GM19467 (cell line): ENCODE results near the gene PAX7.
"Not testable (repeated sequence)": the region's sequence is repeated elsewhere in the genome, so short reads cannot be mapped to it uniquely, and the experiment has no call there.

Experiments
- ATAC-seq: cut with Tn5 transposase; IDR thresholded peaks from one replicate; pipeline ENCODE4 v1.9.1; 2021; ENCODE audit warnings: mild to moderate bottlenecking, moderate library complexity; ENCODE audit not compliant: unreplicated experiment

The PAX7 gene

DNA sequence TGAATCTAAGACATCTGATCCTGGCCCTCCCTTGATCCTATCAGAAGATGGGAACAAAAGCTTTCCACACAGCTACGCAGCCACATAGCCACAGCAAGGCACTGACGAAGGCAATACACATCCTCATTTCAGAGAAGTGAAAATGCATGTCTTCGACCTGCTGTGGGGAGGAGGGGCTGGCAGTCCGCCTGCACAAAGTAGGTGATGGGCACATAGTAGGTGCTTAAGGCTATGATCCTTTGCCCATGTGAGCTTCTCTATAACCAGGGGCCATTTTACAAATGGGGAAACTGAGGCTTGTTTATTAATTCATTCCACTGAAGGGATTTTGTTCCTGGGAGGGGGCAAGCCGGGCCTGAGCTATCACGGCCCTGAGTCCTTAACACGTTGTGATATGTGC, 94.2 kb downstream of the PAX7 start:
- ATAC-seq, result no peak

DNA sequence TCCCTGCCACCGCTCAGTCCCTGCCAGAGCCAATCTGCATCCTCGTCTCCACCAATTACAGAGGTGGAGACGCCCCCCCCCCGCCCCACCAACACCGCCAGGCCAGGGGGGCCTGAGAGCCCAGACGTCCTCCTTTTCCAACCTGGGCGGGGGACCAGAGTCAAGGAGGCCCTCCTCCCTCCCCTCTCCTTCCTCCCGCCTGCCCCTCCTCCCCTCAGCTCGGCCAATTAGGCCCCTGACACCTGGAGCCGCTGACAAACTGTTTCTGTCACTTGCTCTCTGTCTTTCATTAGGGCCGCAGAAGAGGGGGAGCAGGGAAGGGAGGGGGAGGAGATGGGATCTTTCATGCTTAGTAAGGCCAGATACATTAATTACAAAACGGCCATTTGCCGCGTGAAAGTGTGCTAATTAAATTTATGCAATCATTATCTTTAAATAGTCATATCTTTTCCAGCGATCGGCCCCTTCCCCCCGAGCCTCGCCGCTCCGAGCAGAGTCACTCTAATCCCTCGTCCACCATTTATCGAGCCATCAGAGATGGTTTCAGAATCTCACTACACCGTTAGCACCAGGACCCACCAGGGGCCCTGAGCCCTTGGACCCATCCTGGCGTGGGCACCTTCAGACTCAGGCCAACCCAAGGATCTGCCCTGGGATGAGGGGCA, 94.7 kb downstream of the PAX7 start:
- no peak for ATAC-seq

DNA sequence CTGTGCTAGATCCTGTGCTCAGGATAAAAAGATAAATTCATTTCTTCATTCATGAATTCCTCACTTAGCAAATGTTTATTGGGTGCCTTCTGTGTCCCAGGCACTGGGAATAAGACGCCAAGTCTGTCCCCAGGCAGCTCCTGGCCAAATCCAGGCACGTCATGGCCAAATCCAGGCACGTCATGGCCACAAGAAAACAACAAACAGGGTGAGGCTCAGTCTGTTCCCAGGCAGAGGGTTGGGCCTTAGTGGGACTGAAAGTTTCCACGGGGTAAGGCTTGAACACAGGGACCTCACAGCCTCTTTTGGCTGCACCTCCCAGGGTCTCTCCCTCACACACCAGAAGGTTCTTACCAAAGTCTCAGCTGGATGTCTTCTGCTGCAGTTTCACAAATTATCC, 95.7 kb downstream of the PAX7 start:
- no peak for ATAC-seq

DNA sequence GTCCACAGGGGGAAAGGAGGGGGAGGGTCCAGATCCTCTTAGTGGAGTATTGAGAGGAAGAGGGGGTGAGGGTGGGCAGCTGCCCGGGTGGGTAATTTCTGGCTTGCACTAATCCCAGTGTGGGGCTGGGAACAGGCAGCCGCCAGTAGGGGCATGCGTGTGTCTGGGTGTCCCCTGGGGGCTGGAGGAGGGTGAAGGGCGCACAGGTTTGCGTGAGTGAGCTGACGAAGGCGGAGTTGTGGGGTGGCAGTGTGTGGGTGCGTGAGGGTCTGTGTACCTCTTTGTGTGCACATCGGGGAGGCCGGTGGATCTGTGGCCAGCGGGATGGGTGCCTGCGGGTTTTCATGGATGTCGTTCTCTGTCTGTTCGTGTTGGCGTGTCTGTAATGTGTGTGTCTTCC, 97.3 kb downstream of the PAX7 start:
- ATAC-seq, result no peak

DNA sequence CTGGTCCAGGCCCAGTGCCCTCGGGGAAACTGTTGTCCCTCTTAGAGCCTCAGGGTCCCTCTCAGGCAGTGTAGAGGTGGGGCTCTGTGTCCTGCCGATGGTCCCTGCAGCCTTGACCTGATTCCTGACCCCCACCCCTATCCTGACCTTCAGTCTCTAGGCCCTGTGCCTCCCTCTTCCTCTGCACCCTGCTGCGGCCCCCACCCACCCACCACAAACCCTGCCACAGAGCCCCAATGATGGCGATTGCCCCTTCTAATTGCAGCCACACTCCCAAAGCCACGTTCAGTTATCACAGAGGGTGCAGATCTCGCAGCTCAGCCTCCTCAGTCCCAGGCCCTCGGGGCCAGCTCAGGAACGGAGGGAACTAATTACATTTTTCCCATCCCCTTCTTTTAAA, 99.7 kb downstream of the PAX7 start:
- ATAC-seq, result no peak

DNA sequence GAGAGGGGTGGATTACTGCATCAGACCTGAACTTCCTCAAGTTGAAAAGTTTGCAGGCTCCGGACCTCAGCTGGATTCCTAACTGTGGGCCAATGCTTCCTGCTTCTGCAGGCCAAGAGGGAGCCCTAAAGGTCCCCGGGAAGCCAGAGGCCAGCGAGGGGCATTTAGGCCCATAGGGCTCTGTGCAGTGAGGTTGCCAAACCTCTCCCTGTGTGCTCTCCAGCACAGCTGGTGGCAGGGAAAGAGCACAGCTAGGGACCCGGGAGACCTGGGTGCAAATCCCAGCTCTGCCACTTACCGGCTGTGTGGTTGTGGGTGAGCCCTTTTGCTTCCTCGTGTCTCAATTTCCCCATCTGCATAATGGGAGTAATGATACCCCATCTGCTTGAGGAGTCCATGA, 100.5 kb downstream of the PAX7 start:
- no peak for ATAC-seq

DNA sequence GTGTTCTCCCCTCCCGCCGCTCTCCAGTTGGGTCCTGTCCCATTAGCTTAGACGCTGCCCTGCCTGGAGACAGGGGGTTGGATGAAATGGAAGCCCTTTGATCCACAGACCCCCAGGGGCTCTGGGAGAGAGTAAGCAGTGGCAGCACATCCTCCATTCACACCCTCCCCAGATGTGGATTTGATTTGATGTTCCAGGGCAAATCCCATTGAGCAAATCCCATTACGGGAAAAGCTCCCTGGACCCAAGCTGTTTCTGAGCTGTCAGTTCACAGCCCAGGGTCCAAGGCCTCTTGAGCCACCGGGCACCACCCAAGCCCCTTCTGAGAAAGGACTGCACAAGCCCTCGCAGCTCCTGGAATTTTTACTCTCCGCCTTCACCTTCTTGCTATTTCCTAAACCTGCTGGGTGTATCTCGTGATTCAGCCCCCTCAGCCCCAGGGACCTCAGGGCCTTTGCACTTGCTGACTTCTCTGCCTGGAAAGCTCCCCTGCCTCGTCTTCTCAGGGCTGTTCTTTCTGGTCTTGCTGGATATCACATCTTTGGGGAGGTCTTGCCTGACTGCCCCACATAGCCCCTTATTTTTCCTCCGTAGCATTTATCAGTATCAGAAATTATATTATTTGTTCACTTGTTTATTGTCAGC, 101.1 kb downstream of the PAX7 start:
- no peak for ATAC-seq

DNA sequence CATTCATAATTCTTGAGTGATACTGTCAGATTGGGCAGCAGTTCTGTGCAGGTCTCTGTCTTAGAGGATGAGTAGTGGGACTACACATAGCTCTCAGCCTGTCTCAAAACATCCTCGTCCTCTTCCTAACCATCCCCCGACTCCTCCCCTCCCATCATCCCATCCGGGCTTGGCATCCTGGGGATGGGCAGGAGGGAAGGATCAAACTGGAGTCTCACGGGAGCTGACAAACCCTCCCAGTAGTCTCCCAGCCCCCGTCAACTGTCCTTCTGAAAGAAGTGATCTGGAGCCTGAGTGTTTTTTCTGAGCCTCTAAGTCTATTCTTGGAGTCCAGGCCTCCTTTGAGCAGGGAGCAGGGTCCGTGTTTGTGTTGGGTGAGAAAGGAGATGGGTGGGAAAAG, 102.0 kb downstream of the PAX7 start:
- no peak for ATAC-seq

DNA sequence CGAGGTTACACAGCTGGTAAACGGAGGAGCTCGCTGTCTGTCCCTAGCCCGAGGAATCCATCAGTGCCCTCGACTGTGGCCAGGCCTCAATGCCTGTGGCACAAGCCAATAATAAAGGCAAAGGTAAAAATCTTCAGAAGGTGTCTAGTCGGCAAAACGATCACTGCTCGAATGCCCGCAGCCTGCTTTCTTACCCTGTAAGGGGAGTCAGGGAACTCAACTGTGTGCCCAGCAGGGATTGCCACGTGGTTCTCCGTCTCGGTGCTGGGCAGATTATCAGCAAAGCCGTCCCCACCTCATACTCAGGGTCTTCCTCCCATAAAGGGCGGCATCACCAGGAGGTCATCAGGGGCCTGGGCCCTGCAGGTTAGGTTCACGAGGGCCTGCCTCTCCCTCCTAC, 103.4 kb downstream of the PAX7 start:
- ATAC-seq, result no peak

DNA sequence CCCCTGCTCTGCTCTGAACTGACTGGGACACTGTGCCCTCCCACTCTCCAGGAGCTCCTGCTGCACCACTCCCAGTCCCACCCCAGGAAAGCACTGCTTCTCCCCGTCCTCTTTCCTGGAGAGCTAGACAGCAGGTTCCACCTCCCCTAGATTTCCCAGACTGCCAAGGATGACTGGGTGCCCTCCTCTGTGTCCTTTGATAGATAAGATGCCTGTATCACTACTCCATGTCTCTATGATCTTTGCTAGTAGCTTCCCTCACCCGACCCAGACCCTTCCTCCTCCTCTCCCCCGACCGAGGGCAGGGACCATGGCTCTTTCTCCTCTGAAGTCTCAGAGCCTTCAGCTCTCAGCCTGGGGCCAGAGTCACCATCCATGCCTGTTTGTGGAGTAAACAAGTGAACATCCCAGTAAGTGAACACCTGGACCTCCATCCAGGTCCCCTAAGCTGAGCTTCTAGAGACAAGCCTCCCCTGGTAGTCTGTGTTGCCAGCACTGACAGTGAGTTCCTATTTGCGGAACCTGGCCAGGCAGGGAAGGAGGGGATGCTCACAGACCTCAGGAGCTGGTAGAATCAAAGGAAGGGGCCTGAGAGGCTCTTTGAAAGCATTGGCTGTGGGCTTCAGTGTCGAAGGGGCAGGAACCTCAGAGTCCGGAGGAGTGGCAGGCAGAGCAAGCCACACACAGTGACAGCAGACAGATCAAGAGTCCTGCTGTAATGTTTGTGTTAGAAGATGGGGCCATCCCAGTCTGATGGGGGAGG, 104.0 kb downstream of the PAX7 start:
- ATAC-seq, result no peak

DNA sequence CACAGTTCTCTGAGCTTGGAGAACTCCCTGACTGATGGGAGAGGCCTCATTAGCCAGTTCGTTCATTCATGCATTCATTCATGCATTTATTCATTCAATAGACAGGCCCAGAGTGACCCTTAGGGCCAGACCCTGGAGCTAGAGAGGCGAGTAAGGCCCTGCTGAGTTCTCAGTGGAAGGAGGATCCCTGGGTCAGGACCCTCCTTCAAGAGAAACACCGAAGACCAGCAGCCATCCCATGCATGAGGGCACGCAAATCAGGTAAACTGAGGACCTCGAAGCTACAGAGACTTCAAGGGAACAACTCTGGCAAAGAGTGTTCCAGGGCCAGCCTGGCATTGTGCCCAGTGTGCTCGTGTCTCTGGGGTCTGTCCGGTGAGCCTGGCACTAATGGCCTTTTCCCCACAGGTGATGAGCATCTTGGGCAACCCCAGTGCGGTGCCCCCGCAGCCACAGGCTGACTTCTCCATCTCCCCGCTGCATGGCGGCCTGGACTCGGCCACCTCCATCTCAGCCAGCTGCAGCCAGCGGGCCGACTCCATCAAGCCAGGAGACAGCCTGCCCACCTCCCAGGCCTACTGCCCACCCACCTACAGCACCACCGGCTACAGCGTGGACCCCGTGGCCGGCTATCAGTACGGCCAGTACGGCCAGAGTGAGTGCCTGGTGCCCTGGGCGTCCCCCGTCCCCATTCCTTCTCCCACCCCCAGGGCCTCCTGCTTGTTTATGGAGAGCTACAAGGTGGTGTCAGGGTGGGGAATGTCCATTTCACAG, 104.8 kb downstream of the PAX7 start:
- ATAC-seq, result no peak

DNA sequence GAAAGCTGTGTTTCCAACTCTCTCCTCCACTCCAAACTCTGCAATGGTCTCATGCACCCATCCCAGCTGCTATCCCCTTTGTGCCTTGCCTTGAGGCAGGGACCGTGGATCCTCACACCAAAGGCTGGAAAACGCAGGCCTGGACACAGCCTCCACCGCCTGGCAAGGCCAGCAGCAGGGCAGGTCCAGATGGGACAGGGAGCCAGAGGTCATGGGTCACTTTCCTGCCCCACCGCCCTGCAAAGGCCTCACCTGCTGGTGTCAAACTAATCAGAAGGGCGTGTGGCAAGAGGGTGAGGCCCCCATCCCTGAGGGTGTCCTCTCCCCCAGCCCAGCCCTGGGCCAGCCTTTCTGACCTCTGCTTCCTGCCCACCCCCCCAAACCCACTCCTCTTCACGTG, 106.3 kb downstream of the PAX7 start:
- ATAC-seq, result no peak

DNA sequence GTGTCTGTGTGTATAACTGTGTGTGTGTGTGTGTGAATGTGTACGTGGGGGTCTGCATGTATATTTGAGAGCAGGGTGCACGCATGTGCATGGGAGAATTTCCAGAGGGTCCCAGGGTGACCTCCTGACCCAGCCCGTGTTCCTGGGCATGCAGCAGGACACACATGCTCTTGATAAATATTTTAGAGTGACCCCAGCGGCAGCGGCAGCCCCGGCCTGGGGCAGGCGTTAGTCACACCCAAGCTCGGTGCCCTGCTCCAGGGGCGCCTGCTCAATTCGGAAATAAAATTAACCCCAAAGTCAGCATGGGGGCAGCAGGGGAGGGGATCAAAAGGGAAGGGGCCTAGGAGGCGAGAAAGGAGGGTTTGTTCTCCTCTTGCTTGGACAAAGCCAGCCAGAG, 107.5 kb downstream of the PAX7 start:
- ATAC-seq, result no peak

DNA sequence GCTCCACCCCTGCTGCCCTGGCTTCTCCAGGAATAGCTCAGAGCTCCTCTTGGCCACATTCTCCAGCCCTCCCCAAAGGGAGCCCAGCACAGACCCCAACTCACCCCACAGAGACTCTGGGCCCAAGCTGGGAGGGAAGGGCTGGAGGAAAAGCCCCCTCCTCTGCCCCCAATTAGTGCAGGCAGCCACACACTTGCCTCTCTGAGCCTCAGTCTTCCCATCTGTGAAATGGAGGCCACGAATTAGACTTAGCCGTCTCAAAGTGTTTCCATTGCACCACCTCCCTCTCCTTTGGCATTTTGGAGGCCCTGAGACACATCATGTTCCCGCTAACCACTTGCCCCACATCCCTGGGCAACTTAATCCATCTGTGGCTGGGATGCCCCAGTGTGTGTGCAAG, 108.0 kb downstream of the PAX7 start:
- ATAC-seq, result no peak

DNA sequence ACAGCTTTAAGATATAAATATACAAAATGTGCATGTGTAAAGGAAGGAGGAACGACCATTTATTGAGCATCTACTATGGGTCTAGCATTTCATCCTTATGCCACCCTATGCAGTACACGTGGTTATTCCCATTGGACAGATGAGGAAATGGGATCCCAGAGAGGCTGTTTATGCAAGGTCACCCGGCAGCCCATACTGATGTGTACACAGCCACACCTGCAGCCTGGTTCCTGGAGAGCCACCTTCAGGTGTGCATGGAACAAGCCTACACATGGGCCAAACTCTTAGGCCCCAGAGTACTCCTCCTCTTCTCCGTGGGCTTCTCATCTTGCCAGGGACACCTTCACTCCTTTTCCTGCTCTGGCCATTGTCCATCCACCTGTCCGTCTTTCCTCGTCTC, 108.8 kb downstream of the PAX7 start:
- ATAC-seq, result no peak

DNA sequence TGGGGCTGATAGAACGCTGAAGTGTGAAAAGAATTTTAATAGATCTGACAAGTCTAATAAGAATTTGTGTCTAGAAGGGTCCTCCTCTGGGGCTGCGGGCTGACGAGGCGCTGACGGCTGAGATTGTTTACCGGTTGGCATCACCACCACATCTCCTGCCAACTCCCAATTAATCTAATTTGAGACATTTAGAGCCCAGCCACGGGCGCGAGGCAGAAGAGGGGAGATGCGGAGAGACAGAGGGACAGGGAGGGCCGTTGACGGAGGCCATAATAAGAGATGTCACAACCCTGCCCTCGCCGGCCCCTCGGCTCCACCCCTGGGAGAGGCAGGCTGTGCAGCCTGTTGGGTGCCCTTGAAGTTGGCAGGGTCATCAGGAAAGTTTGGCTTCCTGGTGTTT, 109.3 kb downstream of the PAX7 start:
- no peak for ATAC-seq

DNA sequence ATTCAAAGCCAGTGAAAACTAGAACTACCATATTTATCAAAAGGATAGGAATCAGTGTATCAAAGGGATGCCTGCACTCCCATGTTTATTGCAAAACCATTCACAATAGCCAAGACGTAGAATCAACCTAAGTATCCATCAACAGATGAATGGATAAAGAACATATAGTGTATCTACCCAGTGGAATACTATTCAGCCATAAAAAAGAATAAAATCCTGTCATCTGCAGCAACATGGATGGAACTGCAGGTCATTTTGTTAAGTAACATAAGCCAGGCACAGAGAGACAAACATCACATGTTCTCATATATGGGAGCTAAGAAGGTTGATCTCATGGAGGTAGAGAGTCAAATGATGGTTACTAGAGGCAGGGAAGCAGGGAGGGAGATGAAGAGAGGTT, 110.0 kb downstream of the PAX7 start:
- no peak for ATAC-seq

DNA sequence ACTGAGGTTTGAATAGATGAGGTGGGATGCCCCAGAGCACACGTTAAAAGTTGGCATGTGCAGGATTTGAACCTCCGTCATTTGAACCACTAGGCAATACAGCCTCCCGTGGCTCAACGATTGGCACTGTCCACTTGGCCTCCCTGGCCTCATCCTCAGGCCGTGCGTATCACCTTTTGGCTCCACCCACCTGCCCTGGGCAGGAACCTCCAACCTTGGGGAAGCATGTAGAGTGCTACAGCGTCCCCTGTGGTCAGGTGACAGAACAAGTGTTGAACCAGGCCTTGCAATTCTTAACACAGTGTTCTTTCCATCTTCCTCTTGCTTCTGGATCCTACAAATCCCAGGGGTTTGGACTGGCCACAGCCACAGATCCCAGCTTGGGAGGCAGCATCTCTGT, 112.6 kb downstream of the PAX7 start:
- no peak for ATAC-seq

DNA sequence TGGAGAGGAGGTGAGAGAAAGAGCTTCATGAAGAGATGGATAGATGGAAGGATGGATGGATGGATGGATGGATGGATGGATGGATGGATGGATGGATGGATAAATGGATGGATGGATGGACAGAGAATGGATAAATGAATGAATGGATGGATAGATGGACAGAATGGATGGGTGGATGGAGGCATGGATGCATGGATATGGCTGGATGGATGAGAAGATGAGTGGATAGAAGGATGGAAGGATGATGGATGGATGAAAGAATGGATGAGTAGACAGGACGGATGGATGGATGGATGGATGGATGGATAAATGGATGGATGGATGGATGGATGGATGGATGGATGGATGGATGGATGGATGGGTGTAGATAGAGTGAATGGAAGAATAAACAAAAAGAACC, 113.7 kb downstream of the PAX7 start:
- not testable (repeated sequence) for ATAC-seq

DNA sequence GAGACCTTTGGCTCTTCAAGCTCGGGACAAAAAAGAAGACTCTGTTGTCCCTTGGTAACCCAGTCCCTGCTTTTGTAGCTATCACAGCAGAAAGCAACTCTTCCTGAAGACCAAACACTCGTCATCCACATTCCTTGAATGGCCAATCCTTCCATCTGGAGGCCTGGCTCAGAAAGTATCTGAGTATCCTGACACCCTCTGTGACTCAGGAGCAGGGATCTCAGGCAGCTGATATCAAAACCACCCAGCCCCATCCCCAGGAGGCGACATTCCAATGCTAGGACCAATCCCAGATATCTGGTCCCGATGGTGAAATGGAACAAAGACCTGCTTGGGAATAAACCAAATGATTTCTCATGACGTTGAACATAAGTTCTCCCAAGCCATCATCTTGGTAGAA, 116.3 kb downstream of the PAX7 start:
- no peak for ATAC-seq

DNA sequence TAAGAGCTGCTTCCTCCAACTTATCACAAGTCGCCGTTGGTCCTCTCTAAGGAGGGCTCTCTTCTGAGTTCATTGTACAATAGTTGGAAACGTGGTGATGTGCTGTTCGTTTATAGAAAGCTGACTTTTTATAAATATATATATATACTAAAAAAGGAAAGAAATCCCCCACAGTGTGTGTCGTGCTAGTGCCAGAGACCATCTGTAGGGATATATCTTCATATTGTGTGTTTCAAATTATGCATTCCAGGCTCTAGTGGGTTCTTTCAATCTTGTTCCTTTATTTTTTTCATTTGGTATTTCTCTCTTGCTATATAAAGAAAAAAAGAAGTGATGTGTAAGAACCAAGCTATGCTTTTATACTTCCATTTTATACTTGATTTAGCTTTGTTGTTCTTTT, 117.0 kb downstream of the PAX7 start:
- no peak for ATAC-seq

DNA sequence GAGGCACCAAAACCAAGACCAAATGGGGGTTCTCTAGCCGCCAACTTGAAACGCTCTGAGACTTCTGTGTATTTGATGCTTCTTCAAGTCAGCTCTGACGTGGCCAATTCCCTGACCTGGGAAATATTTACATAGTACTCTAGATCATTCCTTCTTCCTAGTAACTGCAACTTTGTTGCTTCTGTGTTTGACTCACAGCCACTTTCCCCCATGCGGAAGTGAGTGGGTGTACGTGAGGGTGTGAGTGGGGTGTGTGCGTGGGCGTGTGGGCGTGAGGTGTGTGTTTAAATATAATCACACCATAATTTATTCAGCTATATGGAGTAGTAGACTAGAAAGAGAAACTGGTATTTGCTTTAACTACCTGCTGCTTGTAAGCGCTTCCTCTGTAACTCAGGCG, 117.8 kb downstream of the PAX7 start:
- ATAC-seq, result no peak
